Measurements from ENCODE around the gene EWSR1.

Gene EWSR1

DNA sequence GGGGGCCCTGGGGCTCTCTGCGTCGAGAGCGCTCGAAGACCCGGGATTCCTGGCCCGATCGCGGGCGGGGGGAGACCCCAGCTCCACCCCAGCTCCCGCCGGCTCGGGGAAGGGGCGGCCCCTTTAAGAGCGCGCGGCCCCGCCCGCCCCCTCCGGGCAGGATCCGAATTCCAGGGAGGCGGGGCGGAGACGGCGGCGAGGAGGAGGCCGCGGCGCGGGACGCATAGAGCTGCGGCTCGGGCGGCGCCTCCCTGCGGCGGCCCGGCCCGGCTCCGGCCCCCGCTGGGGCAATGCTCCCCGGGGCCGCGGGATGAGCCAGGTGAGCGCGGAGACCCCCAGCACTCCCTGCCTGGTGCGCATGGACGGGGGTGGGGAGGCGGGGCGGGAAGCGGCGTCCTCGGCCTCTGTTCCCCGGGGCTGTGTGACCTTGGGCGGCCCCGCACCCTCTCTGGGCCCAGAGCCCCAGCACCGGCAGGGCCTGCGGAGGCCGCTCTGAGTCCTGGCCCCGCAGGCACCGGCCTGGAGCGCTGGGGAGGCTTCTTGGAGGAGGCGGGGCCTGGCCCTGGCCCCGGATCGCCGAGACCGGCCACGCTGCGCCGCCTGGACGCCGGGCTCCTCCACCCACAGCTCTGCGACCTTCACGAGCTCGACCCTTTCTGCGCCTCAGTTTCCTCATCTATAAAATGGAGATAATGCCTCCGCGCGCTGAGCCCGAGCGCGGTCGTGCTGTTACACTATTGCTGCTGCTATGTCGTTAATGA, 38.9 kb downstream of the EWSR1 start:
- peak; percentile 36 to 53 for DNase-seq (ENCODE audit: low read depth in 2 of 2)

- DNase-seq (ENCODE audit: low read depth in 2 of 2), result no peak
Measured at GRCh38 chr22:29307596-29308147, 39.6 kb downstream of the EWSR1 start.

DNA sequence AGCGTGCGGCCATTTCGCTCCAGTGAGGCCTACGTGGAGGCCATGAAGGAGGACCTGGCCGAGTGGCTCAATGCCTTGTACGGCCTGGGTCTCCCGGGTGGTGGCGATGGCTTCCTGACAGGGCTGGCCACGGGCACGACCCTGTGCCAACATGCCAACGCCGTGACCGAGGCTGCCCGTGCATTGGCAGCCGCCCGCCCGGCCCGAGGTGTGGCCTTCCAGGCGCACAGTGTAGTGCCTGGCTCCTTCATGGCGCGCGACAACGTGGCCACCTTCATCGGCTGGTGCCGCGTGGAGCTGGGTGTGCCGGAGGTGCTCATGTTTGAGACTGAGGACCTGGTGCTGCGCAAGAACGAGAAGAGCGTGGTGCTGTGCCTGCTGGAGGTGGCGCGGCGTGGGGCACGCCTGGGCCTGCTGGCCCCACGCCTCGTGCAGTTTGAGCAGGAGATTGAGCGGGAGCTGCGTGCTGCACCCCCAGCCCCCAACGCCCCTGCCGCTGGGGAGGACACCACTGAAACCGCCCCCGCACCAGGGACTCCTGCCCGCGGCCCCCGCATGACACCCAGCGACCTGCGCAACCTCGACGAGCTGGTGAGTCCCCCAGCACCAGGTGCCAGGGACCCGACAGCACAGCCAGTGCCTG, 40.2 kb downstream of the EWSR1 start:
- no peak for DNase-seq (ENCODE audit: low read depth in 2 of 2)

DNA sequence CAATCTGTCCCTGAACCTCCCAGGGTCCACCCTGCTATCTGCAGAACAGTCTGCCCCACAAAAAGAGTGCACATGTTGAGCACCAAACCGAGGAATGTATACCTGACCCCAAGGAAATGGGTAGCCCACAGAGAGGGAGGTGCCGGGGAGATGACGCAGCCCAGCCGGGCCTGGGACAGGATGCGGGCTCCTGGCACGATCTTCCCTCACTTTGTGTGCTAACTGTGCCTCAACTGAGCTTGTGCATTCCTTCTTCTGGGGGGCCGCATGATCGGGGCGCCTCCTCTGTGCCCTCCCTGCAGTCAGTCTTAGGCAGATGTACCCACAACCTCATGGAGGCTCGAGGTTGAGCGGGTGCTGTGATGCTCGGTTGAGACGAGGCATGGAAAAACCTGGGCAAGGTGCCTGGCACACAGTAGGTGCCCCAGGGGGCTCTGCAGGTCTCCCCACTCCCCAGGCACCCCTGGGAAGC, 40.8 kb downstream of the EWSR1 start:
- DNase-seq (ENCODE audit: low read depth in 2 of 2), result no peak

DNA sequence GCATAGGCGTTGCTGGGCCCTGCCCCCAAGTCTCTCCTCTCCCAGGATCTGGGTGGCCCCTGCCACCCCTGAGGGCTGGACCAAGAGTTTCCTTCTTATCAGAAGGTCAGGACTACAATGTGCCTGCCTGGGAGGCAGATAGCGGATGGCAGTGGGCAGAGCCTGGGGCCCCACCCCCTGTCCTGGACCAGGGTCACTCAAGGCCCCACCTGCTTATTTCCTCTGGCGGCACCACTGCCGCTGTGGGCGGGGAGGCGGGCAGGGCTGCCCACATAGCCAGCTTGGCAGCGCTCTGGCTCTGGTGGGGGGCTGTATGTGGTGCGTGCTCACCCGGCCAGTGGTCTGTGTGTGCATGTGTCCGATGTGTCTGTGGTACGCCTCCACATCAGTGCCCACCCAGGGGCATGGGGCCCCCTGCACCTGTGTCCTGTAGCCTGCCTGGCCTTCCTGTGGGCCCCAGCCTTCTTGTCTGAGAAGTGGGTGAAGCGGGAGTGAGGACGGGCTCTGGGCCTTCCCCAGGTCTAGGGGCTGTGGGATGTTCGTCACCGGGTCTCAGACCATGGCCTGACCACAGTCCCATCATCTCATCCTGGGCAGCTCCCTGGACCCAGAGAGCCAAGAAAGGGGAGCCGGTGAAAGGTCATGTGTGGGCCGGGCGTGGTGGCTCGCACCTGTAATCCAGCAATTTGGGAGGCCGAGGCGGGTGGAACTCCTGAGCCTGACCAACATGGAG, 41.4 kb downstream of the EWSR1 start:
- no peak for DNase-seq (ENCODE audit: low read depth in 2 of 2)

DNA sequence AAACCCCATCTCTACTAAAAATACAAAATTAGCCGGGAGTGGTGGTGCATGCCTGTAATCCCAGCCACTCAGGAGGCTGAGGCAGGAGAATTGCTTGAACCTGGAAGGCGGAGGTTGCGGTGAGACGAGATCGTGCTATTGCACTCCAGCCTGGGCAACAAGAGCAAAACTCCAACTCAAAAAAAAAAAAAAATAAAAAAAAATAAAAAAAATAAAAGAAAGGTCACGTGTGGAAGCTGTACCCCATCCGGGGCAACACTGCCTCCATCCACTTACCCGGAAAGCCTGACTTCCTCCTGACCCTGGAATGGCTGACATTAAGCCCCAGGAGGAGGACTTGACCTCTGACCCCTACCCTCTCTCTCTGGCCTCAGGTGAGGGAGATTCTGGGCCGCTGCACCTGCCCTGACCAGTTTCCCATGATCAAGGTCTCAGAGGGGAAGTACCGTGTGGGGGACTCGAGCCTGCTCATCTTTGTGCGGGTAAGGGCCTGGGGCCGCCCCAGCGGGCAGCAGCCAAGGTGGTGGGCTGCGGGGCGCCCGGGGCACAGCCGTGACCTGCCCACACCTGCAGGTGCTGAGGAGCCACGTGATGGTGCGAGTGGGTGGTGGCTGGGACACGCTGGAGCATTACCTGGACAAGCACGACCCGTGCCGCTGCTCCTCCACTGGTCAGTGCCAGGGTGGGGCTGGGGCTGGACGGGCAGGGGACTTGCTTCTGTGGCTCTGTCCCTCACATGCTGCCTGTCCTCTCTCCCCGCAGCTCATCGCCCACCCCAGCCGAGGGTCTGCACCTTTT, 42.2 kb downstream of the EWSR1 start:
- DNase-seq (ENCODE audit: low read depth in 2 of 2), result no peak

- DNase-seq (ENCODE audit: low read depth in 2 of 2), result peak; percentile 92 to 93
Measured at GRCh38 chr22:29310863-29311339, 42.8 kb downstream of the EWSR1 start.

DNA sequence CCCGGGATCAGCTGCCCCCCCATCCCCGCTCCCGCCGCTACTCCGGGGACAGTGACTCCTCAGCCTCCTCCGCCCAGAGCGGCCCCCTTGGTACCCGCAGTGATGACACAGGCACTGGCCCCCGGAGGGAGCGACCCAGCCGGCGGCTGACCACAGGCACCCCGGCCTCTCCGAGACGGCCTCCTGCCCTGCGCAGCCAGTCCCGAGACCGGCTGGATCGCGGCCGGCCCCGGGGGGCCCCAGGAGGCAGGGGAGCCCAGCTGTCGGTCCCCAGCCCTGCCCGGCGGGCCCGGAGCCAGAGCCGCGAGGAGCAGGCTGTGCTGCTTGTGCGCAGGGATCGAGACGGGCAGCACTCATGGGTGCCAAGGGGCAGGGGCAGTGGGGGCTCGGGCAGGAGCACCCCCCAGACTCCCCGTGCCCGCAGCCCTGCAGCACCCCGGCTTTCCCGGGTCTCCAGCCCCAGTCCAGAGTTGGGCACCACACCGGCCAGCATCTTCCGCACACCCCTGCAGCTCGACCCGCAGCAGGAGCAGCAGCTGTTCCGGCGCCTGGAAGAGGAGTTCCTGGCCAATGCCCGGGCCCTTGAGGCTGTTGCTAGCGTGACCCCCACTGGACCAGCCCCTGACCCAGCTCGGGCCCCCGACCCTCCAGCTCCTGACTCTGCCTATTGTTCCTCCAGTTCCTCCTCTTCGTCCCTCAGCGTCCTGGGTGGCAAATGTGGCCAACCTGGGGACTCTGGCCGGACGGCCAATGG, 43.6 kb downstream of the EWSR1 start:
- DNase-seq (ENCODE audit: low read depth in 2 of 2), result no peak

DNA sequence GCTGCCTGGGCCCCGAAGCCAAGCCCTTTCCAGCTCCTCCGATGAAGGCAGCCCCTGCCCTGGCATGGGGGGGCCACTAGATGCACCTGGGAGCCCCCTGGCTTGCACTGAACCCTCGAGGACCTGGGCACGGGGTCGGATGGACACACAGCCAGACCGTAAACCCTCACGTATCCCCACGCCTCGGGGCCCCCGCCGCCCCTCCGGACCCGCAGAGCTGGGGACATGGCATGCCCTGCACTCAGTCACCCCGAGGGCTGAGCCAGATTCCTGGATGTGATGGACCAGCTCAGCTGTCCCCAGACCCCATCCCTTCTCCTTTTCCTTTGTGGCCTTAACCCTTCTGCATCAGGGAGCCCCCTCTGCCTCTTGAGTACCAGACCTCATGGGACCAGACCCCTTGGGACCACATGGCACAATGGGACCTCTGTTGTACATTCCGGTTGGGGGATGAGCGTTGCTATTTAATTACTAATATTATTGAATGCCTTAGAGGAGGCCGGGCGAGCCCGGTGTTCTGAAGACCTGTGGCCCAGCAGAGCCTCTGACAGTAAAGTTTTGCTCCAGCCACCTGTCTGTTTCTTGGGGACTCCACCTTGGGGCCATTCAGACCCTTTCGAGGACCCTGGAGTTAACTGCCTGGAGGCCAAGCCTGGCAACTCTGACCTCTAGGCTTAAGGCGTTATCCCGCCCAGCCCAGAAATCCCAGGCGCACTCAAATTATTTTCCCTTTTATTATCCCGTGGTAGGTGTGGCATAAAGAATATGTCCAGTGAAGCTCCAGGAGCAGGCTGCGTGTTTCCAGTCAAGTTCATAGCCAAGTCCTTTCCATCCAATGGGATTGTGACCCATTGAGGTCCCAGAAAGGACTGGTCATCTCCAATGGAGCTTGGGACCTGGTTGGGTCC, 44.4 kb downstream of the EWSR1 start:
- DNase-seq (ENCODE audit: low read depth in 2 of 2), result no peak

GRCh38 chr22:29313126-29313575, 45.1 kb downstream of the EWSR1 start:
- no peak for DNase-seq (ENCODE audit: low read depth in 2 of 2)

- no peak for DNase-seq (ENCODE audit: low read depth in 2 of 2)
Measured at GRCh38 chr22:29313576-29314466, 45.8 kb downstream of the EWSR1 start.

GRCh38 chr22:29314537-29315285, 46.6 kb downstream of the EWSR1 start:
- no peak for DNase-seq (ENCODE audit: low read depth in 2 of 2)

- DNase-seq (ENCODE audit: low read depth in 2 of 2), result no peak
Measured at GRCh38 chr22:29315286-29316140, 47.4 kb downstream of the EWSR1 start, which contains the start of gene RASL10A. Gene RASL10A (minus strand): TSS chr22:29315697. CDS start chr22:29315246, 451 bp downstream.

DNA sequence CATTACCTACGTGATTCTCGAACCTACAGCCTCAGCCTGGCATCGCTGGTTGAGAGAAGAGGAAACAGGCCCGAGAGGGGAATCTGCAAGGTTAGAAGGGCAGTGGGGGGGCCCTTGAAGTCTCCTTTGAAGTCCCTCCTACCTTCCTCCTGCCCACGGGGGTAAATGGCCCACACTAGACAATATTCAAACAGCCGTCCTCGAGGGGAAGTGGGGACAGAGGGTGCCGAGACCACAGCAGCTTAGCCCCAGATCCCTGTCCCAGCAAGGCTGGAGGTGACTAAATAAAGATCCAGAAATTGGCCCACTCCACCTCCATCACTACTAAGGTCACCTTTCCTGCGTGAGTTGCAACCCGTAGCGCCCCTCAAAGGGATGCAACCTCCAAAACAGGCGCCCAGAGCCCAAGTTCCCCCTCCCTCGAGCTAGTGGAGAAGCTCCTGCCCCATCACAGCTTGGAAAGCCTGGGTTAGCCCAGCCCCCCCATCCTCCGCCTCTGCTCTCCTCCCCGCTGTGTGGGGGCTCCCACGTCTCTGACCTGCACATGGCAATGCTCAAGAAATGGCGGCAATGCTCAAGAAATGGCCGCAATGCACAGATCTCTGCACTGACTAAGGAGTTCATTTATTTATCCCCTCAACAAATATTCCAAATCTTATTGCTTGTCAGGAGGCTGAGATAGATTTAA, 48.2 kb downstream of the EWSR1 start:
- DNase-seq (ENCODE audit: low read depth in 2 of 2), result no peak

DNA sequence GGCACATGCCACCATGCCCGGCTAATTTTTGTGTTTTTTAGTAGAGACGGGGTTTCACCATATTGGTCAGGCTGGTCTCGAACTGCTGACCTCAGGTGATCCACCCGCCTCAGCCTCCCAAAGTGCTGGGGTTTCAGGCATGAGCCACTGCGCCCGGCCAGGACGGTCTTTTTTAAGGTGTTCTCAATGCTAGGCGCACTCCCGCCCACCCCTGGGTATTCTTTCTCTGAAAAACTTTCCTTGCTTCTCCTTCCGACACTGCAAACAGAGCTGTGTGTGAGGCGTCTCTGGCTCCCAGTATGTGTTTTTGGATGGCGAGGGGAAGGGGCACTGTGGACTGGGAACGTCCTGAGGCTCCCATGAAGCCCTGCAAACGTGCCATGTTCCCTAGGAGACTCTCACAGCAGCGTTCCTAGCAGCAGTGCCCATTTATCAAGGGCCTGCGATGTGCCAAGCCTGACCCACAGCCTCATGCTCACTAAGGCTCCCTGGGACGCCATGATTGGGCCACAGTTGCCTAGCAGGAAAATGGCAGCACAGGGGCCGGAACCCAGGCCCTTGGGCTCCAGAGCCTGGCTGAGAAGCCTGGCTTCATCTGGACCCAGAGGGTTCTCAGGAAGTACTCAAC, 49.9 kb downstream of the EWSR1 start:
- DNase-seq (ENCODE audit: low read depth in 2 of 2), result no peak

DNA sequence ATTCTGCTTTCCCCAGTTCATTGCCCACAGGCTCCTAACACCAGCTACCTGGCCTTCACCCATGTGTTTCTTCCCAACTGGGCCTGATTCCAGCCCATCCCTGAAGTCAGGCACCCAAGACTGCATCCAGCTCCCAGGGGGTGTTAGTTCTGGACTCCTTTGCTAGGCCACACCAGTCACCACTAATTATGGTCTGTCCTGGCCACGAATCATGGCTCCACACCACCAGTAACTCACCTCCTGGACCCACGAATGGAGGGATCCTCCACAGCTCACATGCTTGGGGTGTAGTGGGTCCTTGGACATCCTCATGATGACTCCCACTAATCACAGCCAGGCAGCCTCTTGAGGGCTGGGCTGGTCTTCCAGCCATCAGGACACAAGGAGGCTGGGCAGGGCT, 51.0 kb downstream of the EWSR1 start:
- no peak for DNase-seq (ENCODE audit: low read depth in 2 of 2)

Data from fibroblast of skin of left quadriceps (primary cell).